ENCODE results near the gene UTP18. TPM values are rescaled to one million over a fixed set of nuclear protein-coding genes. Genes with fewer than 3 reads are reported as not detected.
"Not testable (repeated sequence)": the region's sequence is repeated elsewhere in the genome, so short reads cannot be mapped to it uniquely, and the experiment has no call there.

Gene UTP18
- total and polyA plus RNA-seq, 2 experiments from 2014 or later = 31.3 to 31.8 TPM

DNA sequence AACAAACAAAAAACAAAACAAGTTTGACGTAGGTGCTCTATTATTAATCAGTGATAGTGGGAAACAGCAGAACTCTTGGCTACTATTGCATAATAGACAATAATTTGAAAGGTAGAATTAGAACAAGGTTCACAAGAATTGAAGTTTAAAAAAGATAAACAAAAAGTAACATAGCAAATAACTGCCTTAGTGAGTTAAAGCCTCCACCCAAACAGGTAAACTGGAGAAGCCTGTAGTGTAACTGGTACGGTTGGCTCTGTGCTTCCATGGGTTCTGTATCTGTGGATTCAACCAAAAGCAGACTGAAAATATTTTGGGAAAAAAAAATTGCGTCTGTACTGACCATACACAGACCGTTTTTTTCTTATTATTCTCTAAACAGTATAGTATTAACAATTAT lies 39.0 kb upstream of the UTP18 start:
- TF ChIP-seq EZH2 (IDR thresholded peaks at IDR 0.05; ENCODE audit: borderline replicate concordance) (no peak), CTCF (IDR thresholded peaks at IDR 0.05; ENCODE audit: poor library complexity) (no peak), EZH2phosphoT487 (IDR thresholded peaks at IDR 0.05; ENCODE audit: low read depth, severe bottlenecking, unreplicated experiment) (no peak)
- no peaks in the 10 kb centered on the region for H3K36me3 ChIP-seq (replicated peaks; ENCODE audit: insufficient read depth, low read depth)
- no peaks in the 10 kb centered on the region for H3K9me3 ChIP-seq (ENCODE audit: low read depth)
- no peaks in the 10 kb centered on the region for H3K9me2 ChIP-seq (replicated peaks; ENCODE audit: insufficient read depth)
- no peak overlapping the region for H3K4me2 ChIP-seq
- peaks cover 11% of the 10 kb centered on the region for H4K20me1 ChIP-seq (ENCODE audit: insufficient read depth, poor library complexity, severe bottlenecking)
- peaks cover 6% of the 10 kb centered on the region for H3K79me2 ChIP-seq
- H3K27ac ChIP-seq = no peak overlapping the region
- H3K4me3 ChIP-seq = no peak overlapping the region
- WGBS (ENCODE audit: low lambda C conversion rate, missing lambda C conversion rate) = 95% methylated on average over 4 of the region's 4 CpGs
- H3K27me3 ChIP-seq = no peaks in the 10 kb centered on the region
- H2AFZ ChIP-seq = no peak overlapping the region
- no peak for DNase-seq (ENCODE audit: low spot score)
- H3K4me1 ChIP-seq (ENCODE audit: insufficient read depth) = peaks cover 5% of the 10 kb centered on the region

GRCh38 chr17:51224402-51225262 lies 35.7 kb upstream of the UTP18 start:
- Histone ChIP-seq H4K20me1 (ENCODE audit: insufficient read depth, poor library complexity, severe bottlenecking) (peaks cover 11% of the 10 kb centered on the region), H3K27me3 (no peaks in the 10 kb centered on the region), H3K4me3 (no peak overlapping the region), H3K9me2 (replicated peaks; ENCODE audit: insufficient read depth) (no peaks in the 10 kb centered on the region), H3K4me2 (no peak overlapping the region), H3K4me1 (ENCODE audit: insufficient read depth) (peaks cover 5% of the 10 kb centered on the region), H3K36me3 (replicated peaks; ENCODE audit: insufficient read depth, low read depth) (no peaks in the 10 kb centered on the region), H3K27ac (no peak overlapping the region), H2AFZ (no peak overlapping the region), H3K9me3 (ENCODE audit: low read depth) (no peaks in the 10 kb centered on the region), H3K79me2 (peaks cover 29% of the 10 kb centered on the region)
- TF ChIP-seq CTCF (IDR thresholded peaks at IDR 0.05; ENCODE audit: poor library complexity) (no peak), EZH2 (IDR thresholded peaks at IDR 0.05; ENCODE audit: borderline replicate concordance) (no peak), EZH2phosphoT487 (IDR thresholded peaks at IDR 0.05; ENCODE audit: low read depth, severe bottlenecking, unreplicated experiment) (no peak)
- no peak for DNase-seq (ENCODE audit: low spot score)
- WGBS (ENCODE audit: low lambda C conversion rate, missing lambda C conversion rate) = 77% methylated on average over 10 of the region's 10 CpGs

DNA sequence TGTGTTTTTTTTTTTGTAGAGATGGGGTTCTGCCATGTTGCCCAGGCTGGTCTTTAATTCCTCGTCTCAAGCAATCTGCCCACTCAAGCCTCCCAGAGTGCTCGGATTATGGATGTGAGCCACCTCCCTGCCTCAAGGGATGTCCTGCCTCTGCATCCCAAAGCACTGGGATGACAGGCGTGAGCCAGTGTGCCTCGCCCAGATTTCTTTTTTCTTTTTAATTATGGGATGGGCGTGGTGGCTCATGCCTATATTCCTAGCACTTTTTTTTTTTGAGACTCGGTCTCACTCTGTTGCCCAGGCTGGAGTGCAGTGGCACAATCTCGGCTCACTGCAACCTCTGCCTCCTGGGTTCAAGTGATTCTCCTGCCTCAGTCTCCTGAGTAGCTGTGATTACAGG lies 34.8 kb upstream of the UTP18 start:
- Histone ChIP-seq H3K79me2 (peaks cover 34% of the 10 kb centered on the region), H4K20me1 (ENCODE audit: insufficient read depth, poor library complexity, severe bottlenecking) (peaks cover 11% of the 10 kb centered on the region)
- not testable (repeated sequence) for H3K9me2 ChIP-seq (replicated peaks; ENCODE audit: insufficient read depth); H3K36me3 ChIP-seq (replicated peaks; ENCODE audit: insufficient read depth, low read depth); H3K9me3 ChIP-seq (ENCODE audit: low read depth); DNase-seq (ENCODE audit: low spot score); H3K4me3 ChIP-seq; H3K27me3 ChIP-seq; H3K4me2 ChIP-seq; H2AFZ ChIP-seq; H3K4me1 ChIP-seq (ENCODE audit: insufficient read depth); H3K27ac ChIP-seq
- WGBS (ENCODE audit: low lambda C conversion rate, missing lambda C conversion rate) = 97% methylated on average over 7 of the region's 7 CpGs

- 87% methylated on average over 4 of the region's 4 CpGs for WGBS (ENCODE audit: low lambda C conversion rate, missing lambda C conversion rate)
- Histone ChIP-seq H3K27ac (no peak overlapping the region), H3K27me3 (no peaks in the 10 kb centered on the region), H3K4me2 (no peak overlapping the region), H3K36me3 (replicated peaks; ENCODE audit: insufficient read depth, low read depth) (no peaks in the 10 kb centered on the region), H4K20me1 (ENCODE audit: insufficient read depth, poor library complexity, severe bottlenecking) (peaks cover 20% of the 10 kb centered on the region), H2AFZ (no peak overlapping the region), H3K9me2 (replicated peaks; ENCODE audit: insufficient read depth) (no peaks in the 10 kb centered on the region), H3K4me1 (ENCODE audit: insufficient read depth) (peaks cover 5% of the 10 kb centered on the region), H3K79me2 (peaks cover 61% of the 10 kb centered on the region), H3K4me3 (no peak overlapping the region), H3K9me3 (ENCODE audit: low read depth) (no peaks in the 10 kb centered on the region)
- DNase-seq (ENCODE audit: low spot score) = no peak
- TF ChIP-seq CTCF (IDR thresholded peaks at IDR 0.05; ENCODE audit: poor library complexity) (no peak), EZH2phosphoT487 (IDR thresholded peaks at IDR 0.05; ENCODE audit: low read depth, severe bottlenecking, unreplicated experiment) (no peak), EZH2 (IDR thresholded peaks at IDR 0.05; ENCODE audit: borderline replicate concordance) (no peak)
Observed at GRCh38 chr17:51228161-51228560, 32.2 kb upstream of the UTP18 start.

Data from hepatocyte (in vitro differentiated cells).